HEK293 (cell line): ENCODE data around the gene DPF3.

ENCODE experiments used
- CTCF ChIA-PET: fragments of 350-600 bp; formaldehyde crosslinking; extraction: SDS; loops from one replicate; lab custom pipeline; 2021; ENCODE audit warnings: antibody characterized with exemption; lab: Yijun Ruan, JAX
- POLR2A ChIA-PET: fragments of 300-600 bp; formaldehyde crosslinking; extraction: SDS; loops from one replicate; lab custom pipeline; 2020; ENCODE audit warnings: antibody characterized with exemption, inconsistent platforms; lab: Yijun Ruan, JAX
- H3K27ac ChIP-seq: fragments of 200-500 bp; sonication (Bioruptor generic); 2 replicates; pipeline ENCODE4 v1.5.1; 2014; ENCODE audit warnings: low read depth, low read length, control low read depth, inconsistent platforms; ENCODE audit errors: extremely low read depth
- H3K36me3 ChIP-seq, 2 experiments: fragments of 200-500 bp in 1 of 2; sonication (Bioruptor generic) in 1 of 2; 1 replicate in 1 of 2; 2 replicates in 1 of 2; pipeline ENCODE4 v1.5.1; 2014 to 2017; ENCODE audit warnings: inconsistent platforms in 2 of 2, low read length in 2 of 2; ENCODE audit not compliant: control insufficient read depth in 2 of 2, insufficient read depth in 1 of 2
- H3K4me1 ChIP-seq: fragments of 200-500 bp; sonication (Bioruptor generic); 2 replicates; pipeline ENCODE4 v1.5.1; 2014; ENCODE audit warnings: mild to moderate bottlenecking, low read length, inconsistent platforms; ENCODE audit not compliant: control insufficient read depth, insufficient read depth
- H3K4me3 ChIP-seq: 2 replicates; pipeline ENCODE4 v1.5.1; 2011; ENCODE audit warnings: low read depth, mild to moderate bottlenecking, control low read depth, low read length, moderate library complexity
- H3K9me3 ChIP-seq: fragments of 200-500 bp; sonication (Bioruptor generic); 2 replicates; pipeline ENCODE4 v1.5.1; 2014; ENCODE audit warnings: low read depth, low read length, inconsistent platforms; ENCODE audit not compliant: control insufficient read depth, insufficient read depth
- KLF9 ChIP-seq: fragments of 450-650 bp; formaldehyde crosslinking; IDR thresholded peaks from 2 replicates; pipeline ENCODE4 v1.5.1; 2016; ENCODE audit warnings: missing biosample characterization, missing genetic modification characterization, low read depth
- OVOL3 ChIP-seq: fragments of 450-650 bp; formaldehyde crosslinking; IDR thresholded peaks from 2 replicates; pipeline ENCODE4 v1.5.1; 2016; ENCODE audit warnings: missing biosample characterization, missing genetic modification characterization
- PRDM1 ChIP-seq: fragments of 450-650 bp; formaldehyde crosslinking; IDR thresholded peaks from 2 replicates; pipeline ENCODE4; 2016; ENCODE audit warnings: missing biosample characterization, missing genetic modification characterization
- SETDB1 ChIP-seq: IDR thresholded peaks from one replicate; pipeline ENCODE4 v1.6.1; 2017; ENCODE audit warnings: mild to moderate bottlenecking, low read length, moderate library complexity, mixed read lengths; ENCODE audit not compliant: insufficient read length
- SP3 ChIP-seq: fragments of 450-650 bp; formaldehyde crosslinking; IDR thresholded peaks from 2 replicates; pipeline ENCODE4 v1.5.1; 2016; ENCODE audit warnings: missing biosample characterization, missing genetic modification characterization
- TRIM28 ChIP-seq: IDR thresholded peaks from 2 replicates; pipeline ENCODE4 v1.6.1; 2011; ENCODE audit warnings: low read length, control low read depth, borderline replicate concordance
- YY2 ChIP-seq: fragments of 450-650 bp; formaldehyde crosslinking; IDR thresholded peaks from 2 replicates; pipeline ENCODE4 v1.5.1; 2016; ENCODE audit warnings: missing biosample characterization, missing genetic modification characterization
- ZNF112 ChIP-seq: fragments of 450-650 bp; formaldehyde crosslinking; IDR thresholded peaks from 2 replicates; pipeline ENCODE4 v1.5.0; 2017; ENCODE audit warnings: missing biosample characterization, missing genetic modification characterization
- ZNF140 ChIP-seq: fragments of 450-650 bp; formaldehyde crosslinking; IDR thresholded peaks from 2 replicates; pipeline ENCODE4 v1.5.1; 2016; ENCODE audit warnings: missing biosample characterization, missing genetic modification characterization
- ZNF155 ChIP-seq: fragments of 450-650 bp; formaldehyde crosslinking; IDR thresholded peaks from 2 replicates; pipeline ENCODE4 v1.5.1; 2016; ENCODE audit warnings: missing biosample characterization, missing genetic modification characterization
- ZNF16 ChIP-seq: fragments of 450-650 bp; formaldehyde crosslinking; IDR thresholded peaks from 2 replicates; pipeline ENCODE4 v1.5.1; 2016; ENCODE audit warnings: low read depth, missing biosample characterization, missing genetic modification characterization
- ZNF184 ChIP-seq: fragments of 450-650 bp; IDR thresholded peaks from 2 replicates; pipeline ENCODE4 v1.5.1; 2018; ENCODE audit warnings: missing biosample characterization, mild to moderate bottlenecking, missing genetic modification characterization
- ZNF19 ChIP-seq: fragments of 450-650 bp; formaldehyde crosslinking; IDR thresholded peaks from 2 replicates; pipeline ENCODE4; 2016; ENCODE audit warnings: missing biosample characterization, missing genetic modification characterization, low read depth
- ZNF202 ChIP-seq: fragments of 450-650 bp; formaldehyde crosslinking; IDR thresholded peaks from 2 replicates; pipeline ENCODE4 v1.5.1; 2016; ENCODE audit warnings: missing biosample characterization, missing genetic modification characterization, borderline replicate concordance
- ZNF223 ChIP-seq: fragments of 450-650 bp; formaldehyde crosslinking; IDR thresholded peaks from 2 replicates; pipeline ENCODE4 v1.5.1; 2016; ENCODE audit warnings: missing biosample characterization, missing genetic modification characterization
- ZNF302 ChIP-seq: fragments of 450-650 bp; formaldehyde crosslinking; IDR thresholded peaks from 2 replicates; pipeline ENCODE4 v1.5.1; 2016; ENCODE audit warnings: missing biosample characterization, missing genetic modification characterization, low read depth
- ZNF354C ChIP-seq: fragments of 450-650 bp; formaldehyde crosslinking; IDR thresholded peaks from 2 replicates; pipeline ENCODE4 v1.5.1; 2016; ENCODE audit warnings: missing biosample characterization, missing genetic modification characterization, low read depth, borderline replicate concordance
- ZNF394 ChIP-seq: fragments of 450-650 bp; formaldehyde crosslinking; IDR thresholded peaks from 2 replicates; pipeline ENCODE4 v1.5.1; 2016; ENCODE audit warnings: missing biosample characterization, missing genetic modification characterization, mild to moderate bottlenecking, moderate library complexity, borderline replicate concordance
- ZNF416 ChIP-seq: fragments of 450-650 bp; formaldehyde crosslinking; IDR thresholded peaks from 2 replicates; pipeline ENCODE4 v1.5.1; 2016; ENCODE audit warnings: missing biosample characterization, missing genetic modification characterization
- ZNF426 ChIP-seq: fragments of 450-650 bp; formaldehyde crosslinking; IDR thresholded peaks from 2 replicates; pipeline ENCODE4 v1.5.1; 2017; ENCODE audit warnings: missing biosample characterization, missing genetic modification characterization, mild to moderate bottlenecking, inconsistent platforms, moderate library complexity
- ZNF514 ChIP-seq: fragments of 450-650 bp; formaldehyde crosslinking; IDR thresholded peaks from 2 replicates; pipeline ENCODE4 v1.5.1; 2016; ENCODE audit warnings: missing biosample characterization, missing genetic modification characterization
- ZNF558 ChIP-seq: fragments of 450-650 bp; formaldehyde crosslinking; IDR thresholded peaks from 2 replicates; pipeline ENCODE4 v1.5.1; 2016; ENCODE audit warnings: missing biosample characterization, missing genetic modification characterization
- ZNF600 ChIP-seq: fragments of 450-650 bp; formaldehyde crosslinking; IDR thresholded peaks from 2 replicates; pipeline ENCODE4 v1.5.1; 2016; ENCODE audit warnings: missing biosample characterization, missing genetic modification characterization
- ZNF621 ChIP-seq: fragments of 450-650 bp; formaldehyde crosslinking; IDR thresholded peaks from 2 replicates; pipeline ENCODE4 v1.5.1; 2017; ENCODE audit warnings: missing biosample characterization, missing genetic modification characterization
- ZNF776 ChIP-seq: fragments of 450-650 bp; formaldehyde crosslinking; IDR thresholded peaks from 2 replicates; pipeline ENCODE4 v1.5.0; 2017; ENCODE audit warnings: missing biosample characterization, missing genetic modification characterization, borderline replicate concordance
- ZSCAN16 ChIP-seq: fragments of 450-650 bp; formaldehyde crosslinking; IDR thresholded peaks from 2 replicates; pipeline ENCODE4 v1.5.1; 2016; ENCODE audit warnings: missing biosample characterization, missing genetic modification characterization
- TF ChIP-seq, protein P1 (sequence below): fragments of 450-650 bp; formaldehyde crosslinking; IDR thresholded peaks from 2 replicates; pipeline ENCODE4 v1.5.1; 2016; ENCODE audit warnings: missing biosample characterization, missing genetic modification characterization, borderline replicate concordance
- TF ChIP-seq, protein P2 (sequence below): fragments of 450-650 bp; formaldehyde crosslinking; IDR thresholded peaks from 2 replicates; pipeline ENCODE4 v1.5.1; 2016; ENCODE audit warnings: missing biosample characterization, missing genetic modification characterization, low read depth

DPF3 gene

DNA sequence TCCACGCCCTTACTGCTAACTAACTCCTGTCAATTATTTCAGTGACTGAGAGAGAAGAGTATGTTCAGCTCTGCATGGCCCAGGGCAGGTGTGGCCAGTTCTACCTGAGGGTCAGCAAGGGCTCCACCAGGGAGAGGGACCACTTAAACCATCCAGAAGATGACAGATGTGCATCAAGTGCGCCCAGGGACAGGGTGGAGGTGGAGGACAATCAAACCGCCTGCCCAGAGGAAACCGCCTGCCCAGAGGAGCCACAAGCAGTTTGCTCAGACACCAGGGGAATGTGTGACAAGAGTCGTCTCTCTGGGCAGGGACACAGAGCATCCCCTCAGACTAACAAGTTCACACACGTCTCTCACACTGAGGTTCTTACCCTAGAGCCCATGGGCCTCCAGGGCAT is 14.5 kb downstream of the DPF3 start:
- POLR2A ChIA-PET: interaction anchor here (1.0 kb wide), 1 partner anchor 15 kb away, joined by 3 read pairs; the partner anchor contains the start of gene DPF3
- TF ChIP-seq ZNF354C (tag by site-specific recombination) (no peak), ZNF19 (no peak), YY2 (tag by site-specific recombination) (no peak), ZNF514 (tag by site-specific recombination) (no peak), ZNF302 (tag by site-specific recombination) (no peak), ZNF202 (no peak)
- TF ChIP-seq, protein P1, sequence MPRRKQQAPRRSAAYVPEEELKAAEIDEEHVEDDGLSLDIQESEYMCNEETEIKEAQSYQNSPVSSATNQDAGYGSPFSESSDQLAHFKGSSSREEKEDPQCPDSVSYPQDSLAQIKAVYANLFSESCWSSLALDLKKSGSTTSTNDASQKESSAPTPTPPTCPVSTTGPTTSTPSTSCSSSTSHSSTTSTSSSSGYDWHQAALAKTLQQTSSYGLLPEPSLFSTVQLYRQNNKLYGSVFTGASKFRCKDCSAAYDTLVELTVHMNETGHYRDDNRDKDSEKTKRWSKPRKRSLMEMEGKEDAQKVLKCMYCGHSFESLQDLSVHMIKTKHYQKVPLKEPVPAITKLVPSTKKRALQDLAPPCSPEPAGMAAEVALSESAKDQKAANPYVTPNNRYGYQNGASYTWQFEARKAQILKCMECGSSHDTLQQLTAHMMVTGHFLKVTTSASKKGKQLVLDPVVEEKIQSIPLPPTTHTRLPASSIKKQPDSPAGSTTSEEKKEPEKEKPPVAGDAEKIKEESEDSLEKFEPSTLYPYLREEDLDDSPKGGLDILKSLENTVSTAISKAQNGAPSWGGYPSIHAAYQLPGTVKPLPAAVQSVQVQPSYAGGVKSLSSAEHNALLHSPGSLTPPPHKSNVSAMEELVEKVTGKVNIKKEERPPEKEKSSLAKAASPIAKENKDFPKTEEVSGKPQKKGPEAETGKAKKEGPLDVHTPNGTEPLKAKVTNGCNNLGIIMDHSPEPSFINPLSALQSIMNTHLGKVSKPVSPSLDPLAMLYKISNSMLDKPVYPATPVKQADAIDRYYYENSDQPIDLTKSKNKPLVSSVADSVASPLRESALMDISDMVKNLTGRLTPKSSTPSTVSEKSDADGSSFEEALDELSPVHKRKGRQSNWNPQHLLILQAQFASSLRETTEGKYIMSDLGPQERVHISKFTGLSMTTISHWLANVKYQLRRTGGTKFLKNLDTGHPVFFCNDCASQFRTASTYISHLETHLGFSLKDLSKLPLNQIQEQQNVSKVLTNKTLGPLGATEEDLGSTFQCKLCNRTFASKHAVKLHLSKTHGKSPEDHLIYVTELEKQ (tag by site-specific recombination): no peak
- TF ChIP-seq, protein P2, sequence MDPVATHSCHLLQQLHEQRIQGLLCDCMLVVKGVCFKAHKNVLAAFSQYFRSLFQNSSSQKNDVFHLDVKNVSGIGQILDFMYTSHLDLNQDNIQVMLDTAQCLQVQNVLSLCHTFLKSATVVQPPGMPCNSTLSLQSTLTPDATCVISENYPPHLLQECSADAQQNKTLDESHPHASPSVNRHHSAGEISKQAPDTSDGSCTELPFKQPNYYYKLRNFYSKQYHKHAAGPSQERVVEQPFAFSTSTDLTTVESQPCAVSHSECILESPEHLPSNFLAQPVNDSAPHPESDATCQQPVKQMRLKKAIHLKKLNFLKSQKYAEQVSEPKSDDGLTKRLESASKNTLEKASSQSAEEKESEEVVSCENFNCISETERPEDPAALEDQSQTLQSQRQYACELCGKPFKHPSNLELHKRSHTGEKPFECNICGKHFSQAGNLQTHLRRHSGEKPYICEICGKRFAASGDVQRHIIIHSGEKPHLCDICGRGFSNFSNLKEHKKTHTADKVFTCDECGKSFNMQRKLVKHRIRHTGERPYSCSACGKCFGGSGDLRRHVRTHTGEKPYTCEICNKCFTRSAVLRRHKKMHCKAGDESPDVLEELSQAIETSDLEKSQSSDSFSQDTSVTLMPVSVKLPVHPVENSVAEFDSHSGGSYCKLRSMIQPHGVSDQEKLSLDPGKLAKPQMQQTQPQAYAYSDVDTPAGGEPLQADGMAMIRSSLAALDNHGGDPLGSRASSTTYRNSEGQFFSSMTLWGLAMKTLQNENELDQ (tag by site-specific recombination): no peak

DNA sequence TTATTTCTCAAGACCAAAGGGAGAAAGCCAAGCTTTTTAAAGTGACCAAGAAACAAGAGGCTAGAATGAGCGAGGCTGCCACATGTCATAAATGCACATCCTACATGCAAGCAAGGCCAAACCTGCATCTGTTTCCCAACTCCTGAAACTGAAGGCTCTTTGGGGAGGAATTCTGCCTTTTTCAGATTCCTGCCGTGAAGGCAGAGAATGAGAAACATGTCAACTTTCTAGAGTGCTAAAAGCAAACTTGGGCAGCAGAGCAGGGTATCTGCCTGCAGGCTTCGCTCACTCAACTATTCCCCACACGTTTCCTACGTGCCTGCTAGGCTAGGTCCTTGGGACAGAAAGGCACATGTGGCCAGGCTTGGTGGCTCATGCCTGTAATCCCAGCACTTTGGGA is 15.2 kb downstream of the DPF3 start:
- H3K36me3 ChIP-seq: no peaks in the 10 kb centered on the region
- no peak overlapping the region for H3K27ac ChIP-seq
- no peaks in the 10 kb centered on the region for H3K9me3 ChIP-seq
- TF ChIP-seq ZNF223 (tag by site-specific recombination) (no peak), ZNF621 (tag by site-specific recombination) (no peak), ZNF558 (no peak), ZNF16 (tag by site-specific recombination) (no peak), KLF9 (no peak), TRIM28 (no peak)
- no peak overlapping the region for H3K4me3 ChIP-seq
- no peaks in the 10 kb centered on the region for H3K4me1 ChIP-seq
- ChIA-PET POLR2A (interaction anchor here (1.0 kb wide), 1 partner anchor 15 kb away, joined by 3 read pairs; the partner anchor contains the start of gene DPF3), CTCF (no interaction called here)

More for the DNA sequence above, 14.5 kb downstream of the DPF3 start:
- CTCF ChIA-PET: no interaction called here
- no peaks in the 10 kb centered on the region for H3K9me3 ChIP-seq
- H3K36me3 ChIP-seq: no peaks in the 10 kb centered on the region
- H3K4me3 ChIP-seq: no peak overlapping the region
- no peak overlapping the region for H3K27ac ChIP-seq
- H3K4me1 ChIP-seq: no peaks in the 10 kb centered on the region

DNA sequence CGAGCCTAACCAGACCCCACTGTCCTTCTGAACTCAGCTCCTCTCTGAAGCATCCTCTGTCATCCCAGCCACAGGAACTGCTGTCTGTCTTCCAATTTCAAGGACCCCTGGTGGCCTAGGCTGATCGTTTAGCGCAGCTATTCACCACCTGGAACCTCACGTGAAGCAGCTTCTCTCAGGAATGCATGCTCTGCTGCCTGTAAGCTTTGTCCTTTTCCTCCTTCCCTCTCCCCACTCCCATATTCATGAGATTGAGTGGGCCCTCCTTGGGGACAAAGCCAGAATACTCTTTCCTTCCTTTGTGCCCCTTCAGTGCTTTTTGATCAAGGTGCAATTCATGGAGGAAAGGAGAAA is 17.2 kb downstream of the DPF3 start:
- Histone ChIP-seq H3K4me1 (no peaks in the 10 kb centered on the region), H3K36me3 (no peaks in the 10 kb centered on the region), H3K27ac (no peak overlapping the region), H3K9me3 (no peaks in the 10 kb centered on the region), H3K4me3 (no peak overlapping the region)
- ChIA-PET CTCF (interaction anchor here (0.8 to 1.1 kb wide), 2 partner anchors 11 to 28 kb away, joined by 3 read pairs; no protein-coding TSS in a partner anchor), POLR2A (no interaction called here)
- TF ChIP-seq ZNF621 (tag by site-specific recombination) (no peak), ZNF184 (no peak), PRDM1 (tag by site-specific recombination) (no peak), ZNF155 (tag by site-specific recombination) (no peak), SP3 (tag by site-specific recombination) (no peak), ZNF140 (tag by site-specific recombination) (no peak), ZNF426 (tag by site-specific recombination) (no peak), ZNF600 (tag by site-specific recombination) (no peak), ZNF776 (tag by site-specific recombination) (no peak), ZNF394 (tag by site-specific recombination) (no peak), ZNF112 (tag by site-specific recombination) (no peak), ZSCAN16 (no peak), OVOL3 (tag by site-specific recombination) (no peak), ZNF416 (tag by site-specific recombination) (no peak), YY2 (tag by site-specific recombination) (no peak), SETDB1 (no peak)
